Measurements from ENCODE around the gene PDZRN3.

DNA sequence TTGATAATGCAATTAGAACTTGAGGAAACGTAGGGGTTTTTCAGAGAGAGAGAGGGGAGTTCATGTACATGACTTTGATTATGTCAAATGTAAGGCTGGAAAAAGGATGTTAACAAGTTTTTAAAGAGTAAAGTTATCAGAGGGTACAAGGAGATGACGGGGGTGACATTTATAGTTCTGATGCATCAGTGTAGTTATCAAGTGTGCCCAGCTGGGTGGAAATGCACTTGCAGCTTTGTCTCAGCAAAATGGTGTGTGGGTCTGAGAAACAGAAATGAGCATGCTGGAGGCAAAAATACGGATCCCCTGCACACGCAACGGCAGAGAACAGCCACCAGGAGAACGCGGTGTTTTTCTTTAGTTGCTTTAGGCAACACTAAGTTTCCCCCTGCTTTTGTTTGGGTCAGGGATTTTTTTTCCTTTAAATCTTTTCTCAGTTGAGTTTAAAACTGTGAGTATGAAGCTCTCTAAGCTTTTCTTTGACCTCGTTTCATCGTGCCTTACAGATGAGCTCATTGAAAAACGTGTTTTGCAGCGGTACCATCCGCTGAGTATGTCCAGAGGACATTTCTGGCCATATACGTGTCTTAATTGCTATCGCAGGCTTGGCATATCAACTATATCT lies 205.4 kb downstream of the PDZRN3 start:
- no peak for TF ChIP-seq EP300 (IDR thresholded peaks at IDR 0.05)
- TF ChIP-seq, protein P1, sequence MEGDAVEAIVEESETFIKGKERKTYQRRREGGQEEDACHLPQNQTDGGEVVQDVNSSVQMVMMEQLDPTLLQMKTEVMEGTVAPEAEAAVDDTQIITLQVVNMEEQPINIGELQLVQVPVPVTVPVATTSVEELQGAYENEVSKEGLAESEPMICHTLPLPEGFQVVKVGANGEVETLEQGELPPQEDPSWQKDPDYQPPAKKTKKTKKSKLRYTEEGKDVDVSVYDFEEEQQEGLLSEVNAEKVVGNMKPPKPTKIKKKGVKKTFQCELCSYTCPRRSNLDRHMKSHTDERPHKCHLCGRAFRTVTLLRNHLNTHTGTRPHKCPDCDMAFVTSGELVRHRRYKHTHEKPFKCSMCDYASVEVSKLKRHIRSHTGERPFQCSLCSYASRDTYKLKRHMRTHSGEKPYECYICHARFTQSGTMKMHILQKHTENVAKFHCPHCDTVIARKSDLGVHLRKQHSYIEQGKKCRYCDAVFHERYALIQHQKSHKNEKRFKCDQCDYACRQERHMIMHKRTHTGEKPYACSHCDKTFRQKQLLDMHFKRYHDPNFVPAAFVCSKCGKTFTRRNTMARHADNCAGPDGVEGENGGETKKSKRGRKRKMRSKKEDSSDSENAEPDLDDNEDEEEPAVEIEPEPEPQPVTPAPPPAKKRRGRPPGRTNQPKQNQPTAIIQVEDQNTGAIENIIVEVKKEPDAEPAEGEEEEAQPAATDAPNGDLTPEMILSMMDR (IDR thresholded peaks at IDR 0.05): no peak
- TF ChIP-seq POLR2A (IDR thresholded peaks at IDR 0.05): no peak
